GM23248 (cell line): Measurements from ENCODE around the gene C1QTNF9.

Source experiments
- EZH2 ChIP-seq: fragments of 200-600 bp; sonication (generic); IDR thresholded peaks from 2 replicates; pipeline ENCODE4 v1.6.1; 2018; ENCODE audit warnings: antibody characterized with exemption, mild to moderate bottlenecking; ENCODE audit not compliant: insufficient read depth, poor library complexity, severe bottlenecking
- EZH2phosphoT487 ChIP-seq: fragments of 200-600 bp; sonication (generic); IDR thresholded peaks from 2 replicates; pipeline ENCODE4 v1.6.1; 2018; ENCODE audit warnings: antibody characterized with exemption, moderate library complexity, mild to moderate bottlenecking, low read depth; ENCODE audit not compliant: insufficient read depth

DNA sequence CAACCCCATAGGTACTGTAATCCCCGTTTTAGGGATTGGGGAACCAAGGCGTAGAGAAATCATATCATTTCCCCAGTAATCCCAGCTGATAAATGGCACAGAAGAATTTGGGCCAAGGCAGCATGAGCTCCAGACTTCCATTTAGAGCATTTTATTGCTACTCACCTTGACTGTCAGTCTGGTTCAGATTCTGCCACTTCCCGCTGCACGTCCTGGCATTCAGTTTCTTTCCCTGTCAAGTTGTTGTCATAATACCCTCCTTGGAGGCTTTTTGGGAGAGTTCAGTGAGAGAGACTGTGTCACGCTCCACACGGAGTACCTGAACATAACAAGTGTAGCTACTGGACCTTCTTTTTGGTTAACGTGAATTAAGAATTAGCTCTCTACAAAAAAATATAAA, 7.5 kb upstream of the C1QTNF9 start:
- TF ChIP-seq EZH2: no peak
- TF ChIP-seq EZH2phosphoT487: no peak
